ENCODE data around the gene ULBP3. TPM values are rescaled to one million over a fixed set of nuclear protein-coding genes. Genes with fewer than 3 reads are reported as not detected.
"Not testable (repeated sequence)": the region's sequence is repeated elsewhere in the genome, so short reads cannot be mapped to it uniquely, and the experiment has no call there.

ULBP3 gene
- polyA plus RNA-seq, 1 of the 3 experiments (the other 2 are of a cell fraction), result 4.6 TPM

DNA sequence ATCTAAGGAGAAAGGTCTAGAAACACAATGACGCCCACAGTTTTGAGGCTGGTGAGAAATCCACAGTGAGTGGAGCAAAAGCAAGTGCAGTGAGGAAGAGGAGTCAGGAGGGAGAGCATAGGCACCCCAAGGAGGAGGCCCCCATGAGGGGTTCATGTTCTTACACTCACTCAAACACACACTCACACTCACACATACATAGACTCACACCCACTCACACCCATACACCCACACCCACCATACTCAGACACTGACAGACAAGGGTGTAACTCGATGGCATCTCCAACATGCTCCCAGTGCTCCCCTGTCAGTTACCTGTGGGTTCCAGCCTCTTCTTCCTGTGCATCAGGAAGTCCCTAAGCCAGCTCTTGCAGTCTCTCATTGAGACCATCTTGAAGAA, 3.8 kb downstream of the ULBP3 start:
- TF ChIP-seq EZH2phosphoT487 (IDR thresholded peaks at IDR 0.05; ENCODE audit: borderline replicate concordance, low read depth), result no peak
- no peaks in the 10 kb centered on the region for H4K20me1 ChIP-seq (ENCODE audit: insufficient read depth)
- ChIA-PET POLR2A (no interaction called here), CTCF (no interaction called here)
- H3K9ac ChIP-seq, result no peak overlapping the region
- H3K4me1 ChIP-seq (ENCODE audit: control insufficient read depth in 1 of 2, insufficient read depth in 2 of 2, low read depth in 1 of 2, low read length in 1 of 2), result no peaks in the 10 kb centered on the region; a peak in 1 of 4 replicates
- DNase-seq, result no peak
- H3K9me3 ChIP-seq, result no peaks in the 10 kb centered on the region
- H3K36me3 ChIP-seq (replicated peaks in 1 of 2; ENCODE audit: control insufficient read depth in 1 of 2, insufficient read depth in 2 of 2, low read length in 1 of 2), result no peaks in the 10 kb centered on the region
- H3K27me3 ChIP-seq (ENCODE audit: insufficient read depth), result no peaks in the 10 kb centered on the region
- H3K4me2 ChIP-seq, result no peak overlapping the region
- H3K9me2 ChIP-seq, result no peaks in the 10 kb centered on the region
- 35% methylated on average over 2 of the region's 2 CpGs for WGBS (ENCODE audit: low lambda C conversion rate)
- no peaks in the 10 kb centered on the region for H3F3A ChIP-seq (replicated peaks; ENCODE audit: insufficient read depth)
- no peak overlapping the region for H3K27ac ChIP-seq (ENCODE audit: low read depth in 2 of 2, low read length in 1 of 2)
- no peak overlapping the region for H2AFZ ChIP-seq (ENCODE audit: low read depth)
- no peaks in the 10 kb centered on the region for H3K79me2 ChIP-seq (ENCODE audit: insufficient read depth)
- no peak overlapping the region for H3K4me3 ChIP-seq (ENCODE audit: low read depth in 2 of 2, low read length in 1 of 2)

DNA sequence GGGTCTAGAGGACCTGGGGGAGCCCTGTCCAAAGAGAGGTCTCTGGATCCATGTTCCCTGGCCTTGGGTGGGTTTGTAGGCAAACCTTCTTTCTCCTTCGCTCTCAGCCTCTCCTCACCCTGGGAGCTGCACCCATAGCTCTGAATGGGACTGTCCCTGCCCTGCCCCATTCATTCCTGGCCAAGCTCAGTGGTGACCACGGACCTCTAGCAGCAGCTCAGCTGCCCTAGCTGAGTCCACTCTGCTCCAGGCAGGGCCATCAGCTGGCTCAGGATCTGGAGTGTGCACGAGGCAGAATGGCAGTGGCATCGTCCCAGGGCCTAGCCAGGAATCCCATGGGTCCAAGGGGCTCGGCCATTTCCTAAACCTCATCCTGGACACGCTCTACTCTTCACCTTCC, 5.3 kb downstream of the ULBP3 start:
- POLR2A ChIA-PET, result no interaction called here
- Histone ChIP-seq H3K9ac (no peak overlapping the region), H2AFZ (ENCODE audit: low read depth) (no peak overlapping the region), H3F3A (replicated peaks; ENCODE audit: insufficient read depth) (no peaks in the 10 kb centered on the region), H4K20me1 (ENCODE audit: insufficient read depth) (no peaks in the 10 kb centered on the region), H3K4me2 (no peak overlapping the region), H3K4me3 (ENCODE audit: low read depth in 2 of 2, low read length in 1 of 2) (no peak overlapping the region), H3K4me1 (ENCODE audit: control insufficient read depth in 1 of 2, insufficient read depth in 2 of 2, low read depth in 1 of 2, low read length in 1 of 2) (no peaks in the 10 kb centered on the region; a peak in 1 of 4 replicates), H3K9me3 (no peaks in the 10 kb centered on the region), H3K27me3 (ENCODE audit: insufficient read depth) (peaks cover 6% of the 10 kb centered on the region; the same call in 1 of the 2 replicates), H3K36me3 (replicated peaks in 1 of 2; ENCODE audit: control insufficient read depth in 1 of 2, insufficient read depth in 2 of 2, low read length in 1 of 2) (no peaks in the 10 kb centered on the region), H3K9me2 (no peaks in the 10 kb centered on the region), H3K79me2 (ENCODE audit: insufficient read depth) (no peaks in the 10 kb centered on the region), H3K27ac (ENCODE audit: low read depth in 2 of 2, low read length in 1 of 2) (no peak overlapping the region)
- TF ChIP-seq TAF1 (IDR thresholded peaks at IDR 0.05; ENCODE audit: borderline replicate concordance, low read depth, low read length), result no peak
- TF ChIP-seq ELF1 (IDR thresholded peaks at IDR 0.05), result no peak
- no peak for TF ChIP-seq RXRA (IDR thresholded peaks at IDR 0.05; ENCODE audit: borderline replicate concordance, low read depth)
- TF ChIP-seq EP300 (IDR thresholded peaks at IDR 0.05; ENCODE audit: borderline replicate concordance in 1 of 2, low read depth in 1 of 2, low read length in 1 of 2), result no peak
- TF ChIP-seq NRF1 (IDR thresholded peaks at IDR 0.05; ENCODE audit: low read depth, low read length), result no peak
- TF ChIP-seq FOXM1 (IDR thresholded peaks at IDR 0.05; ENCODE audit: low read depth), result no peak
- TF ChIP-seq RCOR1 (IDR thresholded peaks at IDR 0.05; ENCODE audit: low read length), result no peak
- TF ChIP-seq USF1 (IDR thresholded peaks at IDR 0.05; ENCODE audit: borderline replicate concordance, low read depth), result no peak
- TF ChIP-seq, protein P1, sequence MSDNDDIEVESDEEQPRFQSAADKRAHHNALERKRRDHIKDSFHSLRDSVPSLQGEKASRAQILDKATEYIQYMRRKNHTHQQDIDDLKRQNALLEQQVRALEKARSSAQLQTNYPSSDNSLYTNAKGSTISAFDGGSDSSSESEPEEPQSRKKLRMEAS (IDR thresholded peaks at IDR 0.05; ENCODE audit: low read depth), result no peak
- TF ChIP-seq NFIC (IDR thresholded peaks at IDR 0.05; ENCODE audit: borderline replicate concordance), result no peak
- WGBS (ENCODE audit: low lambda C conversion rate), result 57% methylated on average over 6 of the region's 6 CpGs
- no peak for DNase-seq
- CTCF ChIA-PET, result no interaction called here

DNA sequence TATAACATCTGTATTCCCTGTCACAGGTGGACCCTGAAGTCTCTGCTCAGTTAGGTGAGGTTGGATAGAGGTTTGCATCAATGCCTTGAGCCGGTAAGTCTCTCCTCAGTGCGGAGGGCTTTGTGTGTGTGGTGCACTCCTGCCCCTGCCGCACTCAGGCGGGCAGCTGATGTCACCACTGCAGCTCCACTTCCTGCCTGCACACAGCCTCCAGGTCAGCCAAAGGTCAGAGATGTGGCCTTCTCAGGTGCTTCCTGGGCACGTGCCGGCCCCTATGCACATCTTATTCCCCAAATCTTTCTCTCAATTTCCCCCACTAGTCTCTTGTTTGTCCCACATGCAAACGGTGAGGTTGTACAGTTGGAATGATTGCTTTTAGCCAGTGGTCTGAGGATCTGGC, 8.9 kb downstream of the ULBP3 start:
- DNase-seq; H3K79me2 ChIP-seq (ENCODE audit: insufficient read depth); H3K9me3 ChIP-seq; H3K36me3 ChIP-seq (replicated peaks in 1 of 2; ENCODE audit: control insufficient read depth in 1 of 2, insufficient read depth in 2 of 2, low read length in 1 of 2); H3K27ac ChIP-seq (ENCODE audit: low read depth in 2 of 2, low read length in 1 of 2); H4K20me1 ChIP-seq (ENCODE audit: insufficient read depth); POLR2A ChIA-PET; H3K9ac ChIP-seq; H3K4me3 ChIP-seq (ENCODE audit: low read depth in 2 of 2, low read length in 1 of 2); H2AFZ ChIP-seq (ENCODE audit: low read depth); H3K4me2 ChIP-seq; H3K9me2 ChIP-seq; H3K4me1 ChIP-seq (ENCODE audit: control insufficient read depth in 1 of 2, insufficient read depth in 2 of 2, low read depth in 1 of 2, low read length in 1 of 2); H3F3A ChIP-seq (replicated peaks; ENCODE audit: insufficient read depth): not testable (repeated sequence)
- 39% methylated on average over 4 of the region's 7 CpGs for WGBS (ENCODE audit: low lambda C conversion rate)
- CTCF ChIA-PET, result interaction anchor here (0.7 kb wide), 1 partner anchor 11 kb away, joined by 3 read pairs; no protein-coding TSS in a partner anchor
- H3K27me3 ChIP-seq (ENCODE audit: insufficient read depth), result peaks cover 29% of the 10 kb centered on the region
